Embryonic facial prominence (tissue), 1 donor: ENCODE data around the gene UROS.

Experiments used
- DNase-seq: peaks from one replicate; pipeline ENCODE4 v3.0.0-alpha.2; 2016; ENCODE audit errors: extremely low spot score

UROS gene

GRCh38 chr10:125762692-125763648 lies 60.1 kb downstream of the UROS start:
- no peak for DNase-seq

- no peak for DNase-seq
Observed at GRCh38 chr10:125761961-125762360, 61.1 kb downstream of the UROS start.

GRCh38 chr10:125757742-125758141 lies 65.3 kb downstream of the UROS start:
- no peak for DNase-seq

GRCh38 chr10:125756853-125757487 lies 66.1 kb downstream of the UROS start:
- DNase-seq = no peak

GRCh38 chr10:125756196-125756595 lies 66.9 kb downstream of the UROS start:
- DNase-seq = no peak

- DNase-seq = no peak
Observed at GRCh38 chr10:125747417-125747816, 75.6 kb downstream of the UROS start.

- no peak for DNase-seq
Observed at GRCh38 chr10:125744909-125745308, 78.1 kb downstream of the UROS start.

GRCh38 chr10:125742465-125742864 lies 80.6 kb downstream of the UROS start:
- no peak for DNase-seq

- DNase-seq = no peak
Observed at GRCh38 chr10:125739994-125740679, 82.9 kb downstream of the UROS start.
